ENCODE data around the gene BORCS6. TPM values are rescaled to one million over a fixed set of nuclear protein-coding genes. Genes with fewer than 3 reads are reported as not detected.
A peak's percentile ranks its signal among the peaks of the same experiment; 100 is the strongest.
"Not testable (repeated sequence)": the region's sequence is repeated elsewhere in the genome, so short reads cannot be mapped to it uniquely, and the experiment has no call there.

Gene BORCS6
- total RNA-seq, 1 experiment from 2014 or later, result 4.0 TPM

- DNase-seq (ENCODE audit: extremely low read depth, low read depth), result no peak
These were observed 14.2 kb downstream of the BORCS6 start for GRCh38 chr17:8175795-8176196.

GRCh38 chr17:8173871-8174322 lies 16.1 kb downstream of the BORCS6 start:
- no peak for DNase-seq (ENCODE audit: extremely low read depth, low read depth)

DNA sequence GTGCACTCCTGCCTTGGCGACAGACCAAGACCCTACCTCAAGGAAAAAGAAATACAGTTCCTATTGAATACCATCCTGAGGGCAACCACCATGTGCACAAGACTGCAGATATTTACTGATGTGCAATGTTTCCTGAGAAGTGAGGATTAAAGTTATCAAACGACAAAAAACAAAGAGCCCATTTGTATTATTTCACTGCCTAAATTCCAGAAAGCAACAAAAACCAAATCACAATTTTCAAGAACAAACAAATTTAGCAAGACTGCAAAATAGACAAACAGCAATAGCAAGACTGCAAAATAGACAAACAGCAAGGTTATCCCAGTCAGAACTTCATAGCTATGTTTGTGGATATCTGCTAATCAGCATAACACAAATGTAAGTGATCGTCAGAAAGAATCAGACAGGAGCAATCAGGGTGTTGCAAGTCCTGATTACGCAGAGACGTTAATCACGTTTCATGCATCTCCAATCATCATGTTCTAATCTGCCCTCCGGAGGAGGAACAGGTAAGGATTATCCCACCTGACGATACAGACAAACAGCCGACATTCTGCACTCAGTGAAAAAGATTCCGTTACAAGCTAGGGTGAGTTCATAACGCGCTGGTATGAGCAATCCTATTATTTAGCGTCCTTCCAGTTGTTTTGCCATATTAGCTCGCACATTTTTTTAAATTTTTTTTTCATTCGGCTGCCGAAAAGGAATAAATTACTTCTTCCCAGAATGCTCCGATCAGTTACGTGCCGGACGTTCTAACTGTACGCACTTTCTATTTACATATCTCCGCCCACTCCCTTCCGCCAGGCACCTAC lies 16.7 kb downstream of the BORCS6 start:
- peak; percentile 99 for DNase-seq (ENCODE audit: extremely low read depth, low read depth)

DNA sequence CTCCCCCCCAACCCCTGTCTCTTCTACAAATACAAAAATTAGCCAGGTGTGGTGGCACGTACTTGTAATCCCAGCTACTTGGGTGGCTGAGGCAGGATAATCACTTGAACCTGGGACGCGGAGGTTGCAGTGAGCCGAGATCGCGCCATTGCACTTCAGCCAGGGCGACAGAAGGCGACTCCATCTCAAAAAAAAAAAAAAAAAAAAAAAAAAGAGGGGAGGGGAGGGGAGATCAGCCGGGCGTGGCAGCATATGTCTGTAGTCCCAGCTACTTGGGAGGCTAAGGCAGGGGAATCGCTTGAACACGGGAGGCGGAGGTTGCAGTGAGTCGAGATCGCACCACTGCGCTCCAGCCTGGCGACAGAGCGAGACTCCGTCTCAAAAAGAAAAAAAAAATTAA lies 19.8 kb downstream of the BORCS6 start:
- not testable (repeated sequence) for DNase-seq (ENCODE audit: extremely low read depth, low read depth)

DNA sequence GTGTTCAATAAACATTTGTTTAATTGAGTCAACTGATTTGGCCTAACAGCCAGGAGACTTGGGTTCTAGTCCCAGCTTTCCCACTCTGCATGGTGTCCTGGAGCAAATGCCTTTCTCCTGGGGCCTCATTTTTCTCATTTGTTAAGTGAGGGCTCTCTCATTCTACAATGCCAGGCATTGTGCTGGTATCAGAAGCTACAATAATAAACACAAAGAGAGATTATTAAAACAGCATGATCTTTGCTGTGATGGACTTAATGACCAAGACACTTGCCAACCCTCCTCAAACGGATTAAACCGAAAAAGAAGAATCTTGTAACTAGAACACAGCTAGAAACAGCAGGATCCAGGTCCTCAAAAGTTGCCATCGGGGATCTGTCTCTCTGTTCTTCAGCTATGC lies 22.5 kb downstream of the BORCS6 start:
- DNase-seq (ENCODE audit: extremely low read depth, low read depth), result no peak

- no peak for DNase-seq (ENCODE audit: extremely low read depth, low read depth)
These were observed 23.2 kb downstream of the BORCS6 start for GRCh38 chr17:8166731-8167130.

- no peak for DNase-seq (ENCODE audit: extremely low read depth, low read depth)
These were observed 25.2 kb downstream of the BORCS6 start for GRCh38 chr17:8164815-8165131.

GRCh38 chr17:8163978-8164814 lies 25.8 kb downstream of the BORCS6 start:
- DNase-seq (ENCODE audit: extremely low read depth, low read depth), result no peak

- DNase-seq (ENCODE audit: extremely low read depth, low read depth), result no peak
These were observed 26.7 kb downstream of the BORCS6 start for GRCh38 chr17:8162997-8163977.

DNA sequence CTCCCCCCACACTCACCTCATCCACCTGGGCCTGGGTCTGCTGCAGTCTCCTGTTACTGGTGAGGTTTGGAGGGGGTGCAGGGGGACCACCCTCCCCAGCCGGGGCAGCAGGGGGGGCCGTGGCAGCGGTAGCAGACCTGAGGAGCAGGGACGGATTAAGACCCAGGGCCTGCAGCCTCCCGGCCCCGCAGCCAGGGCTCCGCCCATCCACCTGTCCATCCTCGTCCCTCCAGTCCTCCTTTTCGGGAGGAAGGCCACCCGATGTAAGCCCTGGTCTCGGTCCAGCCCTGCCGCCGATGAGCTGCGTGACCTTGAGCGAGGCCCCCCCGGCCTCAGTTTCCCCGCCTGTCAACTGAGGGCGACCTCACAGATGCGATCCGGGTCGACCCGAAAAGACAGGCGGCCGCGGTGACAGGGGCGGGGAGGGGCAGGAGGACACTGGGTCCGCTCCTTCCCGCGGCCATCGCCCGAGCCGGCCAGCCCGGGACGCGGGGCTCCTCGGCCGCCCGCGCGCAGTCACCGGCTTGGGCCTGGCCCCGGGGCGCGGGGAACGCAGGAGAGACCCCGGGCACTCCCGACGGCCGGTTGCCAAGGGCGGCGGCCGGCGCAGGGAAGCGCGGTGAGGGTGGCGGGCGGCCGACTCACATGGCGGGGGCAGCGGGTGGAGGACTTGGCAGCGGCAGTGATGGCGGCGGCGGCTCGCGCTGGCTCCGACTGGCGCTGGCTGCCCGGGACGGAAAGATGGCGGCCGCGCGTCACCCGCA lies 27.6 kb downstream of the BORCS6 start, which contains the start of gene VAMP2:
Gene VAMP2, minus strand, starts transcription at position 716 of the 764 bp plus-strand sequence. Its CDS starts 69 bp downstream, at position 647.
- DNase-seq (ENCODE audit: extremely low read depth, low read depth), result peak; percentile 63

DNA sequence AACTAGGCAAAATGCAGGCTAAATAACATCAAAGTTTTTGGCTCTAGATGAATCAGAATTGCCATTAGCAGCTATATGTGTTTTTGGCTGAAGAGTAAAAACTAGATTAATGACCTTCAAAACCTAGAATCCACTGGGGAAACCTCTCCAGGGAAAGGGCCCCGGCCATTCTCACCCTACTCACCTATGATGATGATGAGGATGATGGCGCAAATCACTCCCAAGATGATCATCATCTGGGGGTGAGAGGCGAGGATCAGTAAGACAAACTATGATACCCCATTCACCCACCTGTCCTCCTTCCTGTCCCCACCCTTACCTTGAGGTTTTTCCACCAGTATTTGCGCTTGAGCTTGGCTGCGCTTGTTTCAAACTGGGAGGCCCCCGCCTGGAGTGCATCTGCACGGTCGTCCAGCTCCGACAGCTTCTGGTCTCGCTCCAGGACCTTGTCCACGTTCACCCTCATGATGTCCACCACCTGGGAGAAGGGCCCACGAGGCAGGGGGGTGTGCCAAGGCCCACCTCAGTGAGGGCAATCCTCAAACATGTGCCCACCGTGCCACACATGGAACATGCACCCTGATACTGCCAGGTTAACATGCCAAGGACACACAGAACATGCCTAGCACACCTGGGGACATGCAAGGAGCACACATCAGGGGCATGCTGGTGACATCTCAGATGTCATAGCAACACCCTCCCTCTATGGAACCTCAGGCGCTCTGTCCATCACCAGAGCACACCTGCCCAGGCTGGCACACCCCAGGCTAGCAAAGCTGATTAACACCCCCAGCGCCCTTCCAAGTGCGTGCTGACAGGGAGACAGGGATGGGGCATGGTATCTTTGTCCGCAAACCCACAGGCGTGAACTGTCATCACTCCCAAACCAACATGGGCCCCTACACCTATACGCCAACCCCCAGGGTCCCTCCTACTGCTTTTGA lies 28.4 kb downstream of the BORCS6 start:
- no peak for DNase-seq (ENCODE audit: extremely low read depth, low read depth)

GRCh38 chr17:8160741-8161221 lies 29.2 kb downstream of the BORCS6 start:
- no peak for DNase-seq (ENCODE audit: extremely low read depth, low read depth)

DNA sequence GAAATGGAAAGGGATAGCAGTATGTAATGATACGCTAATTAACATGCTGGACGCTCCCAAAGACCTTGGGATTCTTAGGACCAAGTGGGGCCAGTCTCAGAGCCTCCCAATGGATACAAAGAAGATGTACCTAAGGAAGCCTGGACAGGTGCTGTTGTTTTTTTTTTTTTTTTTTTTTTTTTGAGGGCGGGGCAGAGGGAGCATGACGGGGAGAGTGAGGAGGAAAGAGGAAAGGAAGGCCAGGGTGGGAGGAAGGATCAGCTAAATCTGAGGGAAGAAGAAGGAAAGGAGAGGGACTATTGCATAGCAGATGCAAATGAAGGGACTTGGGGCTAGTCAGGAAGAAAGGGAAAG lies 29.8 kb downstream of the BORCS6 start:
- DNase-seq (ENCODE audit: extremely low read depth, low read depth), result no peak

GRCh38 chr17:8159459-8160223 lies 30.3 kb downstream of the BORCS6 start:
- no peak for DNase-seq (ENCODE audit: extremely low read depth, low read depth)

DNA sequence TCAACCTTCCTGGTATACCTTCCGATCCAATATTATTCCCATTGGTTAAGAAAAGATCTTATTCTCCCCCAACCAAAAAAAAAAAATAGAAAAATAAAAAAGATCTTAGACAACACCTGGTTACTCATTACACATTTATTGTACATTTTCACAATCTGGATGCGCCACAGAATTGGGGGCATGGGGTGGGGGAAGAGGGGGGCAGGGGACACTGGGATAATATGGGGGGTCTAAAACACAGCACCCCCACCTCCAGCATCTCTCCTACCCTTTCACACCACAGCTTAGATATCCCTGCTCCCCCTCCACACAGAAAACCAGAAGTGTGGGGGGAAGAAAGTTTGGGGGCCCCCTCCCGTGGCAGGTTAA lies 31.0 kb downstream of the BORCS6 start:
- DNase-seq (ENCODE audit: extremely low read depth, low read depth), result no peak

DNA sequence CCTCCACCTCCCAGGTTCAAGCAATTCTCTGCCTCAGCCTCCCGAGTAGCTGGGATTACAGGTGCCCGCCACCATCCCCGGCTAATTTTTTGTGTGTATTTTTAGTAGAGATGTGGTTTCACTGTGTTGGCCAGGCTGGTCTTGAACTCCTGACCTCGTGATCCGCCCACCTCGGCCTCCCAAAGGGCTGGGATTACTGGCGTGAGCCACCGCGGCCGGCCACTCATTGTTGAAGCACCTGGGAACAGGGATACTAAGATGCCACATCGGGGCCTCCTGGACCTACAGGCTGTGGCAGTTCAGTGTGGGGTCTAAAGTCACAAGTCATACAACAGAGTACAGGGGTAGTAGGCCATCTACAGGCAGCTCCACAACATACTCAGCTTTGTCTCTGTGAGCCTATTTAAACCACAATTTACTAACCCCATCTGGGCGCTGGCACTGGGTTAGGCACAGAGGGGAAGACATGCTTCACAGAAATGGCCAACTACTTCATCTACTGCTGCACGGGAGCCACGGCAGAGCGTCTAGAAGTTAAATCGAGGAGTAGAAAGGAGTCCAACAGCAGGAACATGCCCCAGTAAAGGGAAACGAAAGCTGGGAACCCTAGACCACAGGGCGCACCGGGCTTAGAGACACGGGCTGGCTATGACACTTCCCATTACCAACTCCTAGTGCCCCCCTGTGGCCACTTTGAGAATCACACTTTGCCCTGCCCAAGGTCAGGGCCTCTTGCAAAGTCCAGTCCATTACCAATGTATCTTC lies 31.5 kb downstream of the BORCS6 start:
- DNase-seq (ENCODE audit: extremely low read depth, low read depth), result peak; percentile 88

All from NCI-H460 (cell line).